GM12878 (cell line): Measurements from ENCODE around the gene KTN1. TPM values are rescaled to one million over a fixed set of nuclear protein-coding genes. Genes with fewer than 3 reads are reported as not detected.

Experiments
- ATAC-seq: fragments of 200-7000 bp; cut with Tn5 transposase; 3 replicates; pipeline ENCODE4 v1.9.1; 2020; ENCODE audit warnings: mild to moderate bottlenecking, moderate library complexity
- BruUV-seq: library from RNA; stranded (reverse); fragments of 400-500 nt; replicated peaks from 2 replicates; lab custom pipeline; 2021; lab: Mats Ljungman, UMichigan
- CTCF ChIA-PET: fragments of 300-600 bp; sonication (Branson Sonifier 250); formaldehyde crosslinking; extraction: SDS; loops from one replicate; lab custom pipeline; 2021; ENCODE audit warnings: inconsistent platforms; lab: Yijun Ruan, JAX
- POLR2A ChIA-PET: fragments of 350-600 bp; formaldehyde crosslinking; extraction: SDS; loops from one replicate; lab custom pipeline; 2021; ENCODE audit warnings: inconsistent platforms; lab: Charles Lee
- RAD21 ChIA-PET: fragments of 300-600 bp; sonication (Branson Sonifier 250); formaldehyde crosslinking; loops from one replicate; lab custom pipeline; 2023; ENCODE audit warnings: antibody characterized with exemption; ENCODE audit not compliant: unreplicated experiment; lab: Charles Lee
- SMC1A ChIA-PET: fragments of 300-600 bp; sonication (Branson Sonifier 250); formaldehyde crosslinking; loops from one replicate; lab custom pipeline; 2023; ENCODE audit not compliant: unreplicated experiment, uncharacterized antibody; lab: Charles Lee
- DNase-seq: peaks from one replicate; pipeline ENCODE4 v3.0.0-alpha.2; 2011; ENCODE audit warnings: low read depth, low spot score
- FAIRE-seq: peaks from 3 replicates; lab custom pipeline; 2011; peaks lifted over from hg19 to GRCh38; lab: Jason Lieb, UNC
- H2AFZ ChIP-seq: 2 replicates; pipeline ENCODE4 v1.6.0; 2011; ENCODE audit warnings: low read depth, low read length, control low read depth; ENCODE audit not compliant: control insufficient read depth
- H3K27ac ChIP-seq: 2 replicates; pipeline ENCODE4 v1.5.1; 2011; ENCODE audit warnings: control low read depth; ENCODE audit not compliant: control insufficient read depth, insufficient read depth
- H3K27me3 ChIP-seq, 2 experiments: replicated peaks in 1 of 2; 2 replicates each; pipeline versions ENCODE4 v1.6.0 to v1.6.1; 2011; ENCODE audit warnings: low read length in 1 of 2; ENCODE audit not compliant: control insufficient read depth in 2 of 2, insufficient read depth in 2 of 2
- H3K36me3 ChIP-seq, 2 experiments: 2 replicates each; pipeline ENCODE4 v1.5.1; 2011; ENCODE audit warnings: low read length in 1 of 2; ENCODE audit not compliant: control insufficient read depth in 2 of 2, insufficient read depth in 2 of 2
- H3K4me1 ChIP-seq: 2 replicates; pipeline ENCODE4 v1.6.1; 2011; ENCODE audit warnings: mild to moderate bottlenecking, low read length, moderate library complexity, mixed read lengths; ENCODE audit not compliant: control insufficient read depth, insufficient read depth
- H3K4me2 ChIP-seq: 2 replicates; pipeline ENCODE4 v1.6.0; 2011; ENCODE audit warnings: control low read depth; ENCODE audit not compliant: control insufficient read depth, insufficient read depth
- H3K4me3 ChIP-seq: fragments of 200-600 bp; sonication (generic); 2 replicates; pipeline ENCODE4 v1.5.1; 2016
- H3K79me2 ChIP-seq: 2 replicates; pipeline ENCODE4 v1.6.0; 2011; ENCODE audit warnings: low read length; ENCODE audit not compliant: control insufficient read depth, insufficient read depth
- H3K9ac ChIP-seq: 2 replicates; pipeline ENCODE4 v1.8.0; 2011; ENCODE audit warnings: low read length, control low read depth, mixed read lengths; ENCODE audit not compliant: control insufficient read depth, insufficient read depth
- H3K9me3 ChIP-seq: replicated peaks from 3 replicates; pipeline ENCODE4 v1.5.1; 2011; ENCODE audit warnings: mild to moderate bottlenecking, low read length; ENCODE audit not compliant: control insufficient read depth, insufficient read depth
- H4K20me1 ChIP-seq: 2 replicates; pipeline ENCODE4 v1.6.0; 2011; ENCODE audit not compliant: control insufficient read depth, insufficient read depth
- CREM ChIP-seq: IDR thresholded peaks from 2 replicates; pipeline ENCODE4 v1.6.1; 2014; ENCODE audit warnings: antibody characterized with exemption, low read depth
- DPF2 ChIP-seq: fragments of 450-650 bp; IDR thresholded peaks from 2 replicates; pipeline ENCODE4 v1.6.1; 2017; ENCODE audit warnings: mild to moderate bottlenecking
- ESRRA ChIP-seq: IDR thresholded peaks from 2 replicates; pipeline ENCODE4 v1.6.1; 2012; ENCODE audit warnings: mild to moderate bottlenecking, low read length, improper control_type of control experiment
- ETV6 ChIP-seq, 2 experiments: fragments of 450-650 bp in 1 of 2; IDR thresholded peaks in 1 of 2; conservative IDR thresholded peaks in 1 of 2; 2 replicates each; pipeline ENCODE4 v1.6.1; 2014; ENCODE audit warnings: antibody characterized with exemption in 1 of 2, borderline replicate concordance in 1 of 2, low read depth in 1 of 2, mild to moderate bottlenecking in 1 of 2, moderate library complexity in 1 of 2
- NFIC ChIP-seq: IDR thresholded peaks from 2 replicates; pipeline ENCODE4 v1.6.1; 2012; ENCODE audit warnings: low read depth, mild to moderate bottlenecking, inconsistent platforms, low read length, moderate library complexity
- NFYA ChIP-seq: IDR thresholded peaks from 2 replicates; pipeline ENCODE4 v1.6.1; 2011; ENCODE audit warnings: low read depth, mild to moderate bottlenecking, low read length, improper control_type of control experiment, borderline replicate concordance
- PKNOX1 ChIP-seq: fragments of 450-650 bp; IDR thresholded peaks from 2 replicates; pipeline ENCODE4 v1.6.1; 2016; ENCODE audit warnings: mild to moderate bottlenecking
- SPI1 ChIP-seq: IDR thresholded peaks from 2 replicates; pipeline ENCODE4 v1.6.1; 2011; ENCODE audit warnings: low read depth, mild to moderate bottlenecking, low read length, moderate library complexity, borderline replicate concordance; ENCODE audit not compliant: insufficient read depth
- USF1 ChIP-seq: IDR thresholded peaks from 2 replicates; pipeline ENCODE4 v1.6.1; 2011; ENCODE audit warnings: borderline replicate concordance, low read depth, mild to moderate bottlenecking, moderate library complexity, mixed read lengths, low read length; ENCODE audit not compliant: insufficient read depth; ENCODE audit errors: extremely low read length
- ZNF24 ChIP-seq: fragments of 450-650 bp; IDR thresholded peaks from 2 replicates; pipeline ENCODE4 v1.6.1; 2017; ENCODE audit warnings: antibody characterized with exemption, mild to moderate bottlenecking
- WGBS: methylation state at CpG from one replicate; pipeline ENCODE4 v1.1.6; 2016; ENCODE audit warnings: low lambda C conversion rate; ENCODE audit not compliant: insufficient replicate concordance, insufficient coverage; ENCODE audit errors: missing lambda C conversion rate; 5-methylcytosine and 5-hydroxymethylcytosine counted together
- in situ Hi-C: fragments of 300-500 bp; cut with MboI; formaldehyde crosslinking; loops from 9 replicates; pipeline ENCODE4 v1.14.3; 2018; ENCODE audit warnings: mixed read lengths
- intact Hi-C: fragments of 100-400 bp; cut with micrococcal nuclease; formaldehyde crosslinking; loops from one replicate; pipeline ENCODE4 v1.14.2; 2022; ENCODE audit not compliant: unreplicated experiment
- polyA plus RNA-seq, 11 experiments: library from polyadenylated mRNA; depleted of rRNA in 4 of 11; unstranded in 6 of 11; stranded (reverse) in 5 of 11; fragments of >200 nt; fragmentation: Nextera tagmentation in 4 of 11; fragmentation: Illumina TruSeq in 1 of 11; extraction: Ambion mirVana in 4 of 11; extraction: Trizol in 1 of 11; gene quantifications; 1 replicate in 1 of 11; 2 replicates in 10 of 11; pipeline versions ENCODE4 v1.2.1 to v1.2.3, GENCODE V29; 2011 to 2016; ENCODE audit warnings: inconsistent platforms in 2 of 11, missing spikeins in 2 of 11, low read depth in 1 of 11
- total RNA-seq, 4 experiments: library from RNA; depleted of rRNA in 3 of 4; stranded (reverse); fragments of >200 nt in 3 of 4; fragmentation: Illumina TruSeq in 1 of 4; extraction: Trizol in 1 of 4; gene quantifications; 2 replicates each; pipeline versions ENCODE4 v1.2.1 to v1.2.3, GENCODE V29; 2013 to 2021

Gene KTN1
- total and polyA plus RNA-seq, 10 of the 15 experiments (the other 5 are each of a cell fraction or from before 2014, with no cell fraction given) = 50.6 to 154 (median 84.2) TPM

GRCh38 chr14:55582746-55583145, 2.7 kb downstream of the KTN1 start:
- no TSS peak for BruUV-seq
- ChIA-PET CTCF (no interaction called here), POLR2A (no interaction called here), SMC1A (interaction anchor here (0.9 kb wide), 1 partner anchor 137 kb away, joined by 3 read pairs; no protein-coding TSS in a partner anchor), RAD21 (no interaction called here)
- Histone ChIP-seq H3K9me3 (no peaks in the 10 kb centered on the region), H2AFZ (no peak overlapping the region), H3K4me1 (peaks cover 8% of the 10 kb centered on the region), H3K36me3 (no peaks in the 10 kb centered on the region), H4K20me1 (no peaks in the 10 kb centered on the region), H3K9ac (no peak overlapping the region), H3K27ac (peak overlapping the region; percentile 22; the same call in 1 of the 2 replicates), H3K79me2 (peaks cover 81% of the 10 kb centered on the region), H3K4me2 (peak overlapping the region; percentile 73), H3K27me3 (no peaks in the 10 kb centered on the region), H3K4me3 (peak overlapping the region; percentile 91)
- intact Hi-C loops = no loop called here
- WGBS = 0% methylated on average over 2 of the region's 2 CpGs
- no peak for DNase-seq
- FAIRE-seq = peak; percentile 86
- TF ChIP-seq ZNF24 = peak; percentile 87
- TF ChIP-seq ESRRA = no peak
- TF ChIP-seq NFYA = no peak
- peak in 1 of 2 experiments; percentile 54; a peak in 1 of 4 replicates for TF ChIP-seq ETV6 (conservative IDR thresholded peaks at IDR 0.05 in 1 of 2, IDR thresholded peaks at IDR 0.05 in 1 of 2; ENCODE audit: borderline replicate concordance in 1 of 2, low read depth in 1 of 2)
- TF ChIP-seq USF1 = no peak
- TF ChIP-seq PKNOX1 = peak; percentile 28; the same call in 1 of the 2 replicates
- TF ChIP-seq DPF2 = 0 out of 2 replicates have a peak, but pooled peaks have one; percentile 31
- TF ChIP-seq SPI1 = peak; percentile 42; the same call in 1 of the 2 replicates
- peak; percentile 25; the same call in 1 of the 2 replicates for TF ChIP-seq NFIC
- TF ChIP-seq CREM = 0 out of 2 replicates have a peak, but pooled peaks have one; percentile 19
- ATAC-seq = peak; percentile 24
- in situ Hi-C loops = no loop called here
